Measurements from ENCODE around the gene PACRG.

GRCh38 chr6:163026893-163027292 lies 299.1 kb downstream of the PACRG start:
- no peak for TF ChIP-seq CTCF (IDR thresholded peaks at IDR 0.05; ENCODE audit: extremely low read depth in 1 of 2, insufficient read depth in 1 of 2, low read depth in 1 of 2, low read length in 2 of 2)
- TF ChIP-seq POLR2A (IDR thresholded peaks at IDR 0.05; ENCODE audit: low read depth, low read length): no peak
- TF ChIP-seq POLR2AphosphoS5 (IDR thresholded peaks at IDR 0.05; ENCODE audit: insufficient read depth, low read depth, low read length): no peak
